Neural progenitor cell (in vitro differentiated cells): ENCODE measurements around the gene LY86.

Experiments
- EZH2 ChIP-seq: fragments of 200-600 bp; sonication (generic); IDR thresholded peaks from 2 replicates; pipeline ENCODE4 v1.6.1; 2017; ENCODE audit warnings: antibody characterized with exemption, mild to moderate bottlenecking, moderate library complexity
- EZH2phosphoT487 ChIP-seq: fragments of 200-600 bp; sonication (generic); IDR thresholded peaks from 2 replicates; pipeline ENCODE4 v1.6.1; 2017; ENCODE audit warnings: antibody characterized with exemption
- TF ChIP-seq, protein P1 (sequence below): fragments of 200-600 bp; sonication (generic); IDR thresholded peaks from 2 replicates; pipeline ENCODE4 v1.5.1; 2017; ENCODE audit warnings: antibody characterized with exemption, mild to moderate bottlenecking

DNA sequence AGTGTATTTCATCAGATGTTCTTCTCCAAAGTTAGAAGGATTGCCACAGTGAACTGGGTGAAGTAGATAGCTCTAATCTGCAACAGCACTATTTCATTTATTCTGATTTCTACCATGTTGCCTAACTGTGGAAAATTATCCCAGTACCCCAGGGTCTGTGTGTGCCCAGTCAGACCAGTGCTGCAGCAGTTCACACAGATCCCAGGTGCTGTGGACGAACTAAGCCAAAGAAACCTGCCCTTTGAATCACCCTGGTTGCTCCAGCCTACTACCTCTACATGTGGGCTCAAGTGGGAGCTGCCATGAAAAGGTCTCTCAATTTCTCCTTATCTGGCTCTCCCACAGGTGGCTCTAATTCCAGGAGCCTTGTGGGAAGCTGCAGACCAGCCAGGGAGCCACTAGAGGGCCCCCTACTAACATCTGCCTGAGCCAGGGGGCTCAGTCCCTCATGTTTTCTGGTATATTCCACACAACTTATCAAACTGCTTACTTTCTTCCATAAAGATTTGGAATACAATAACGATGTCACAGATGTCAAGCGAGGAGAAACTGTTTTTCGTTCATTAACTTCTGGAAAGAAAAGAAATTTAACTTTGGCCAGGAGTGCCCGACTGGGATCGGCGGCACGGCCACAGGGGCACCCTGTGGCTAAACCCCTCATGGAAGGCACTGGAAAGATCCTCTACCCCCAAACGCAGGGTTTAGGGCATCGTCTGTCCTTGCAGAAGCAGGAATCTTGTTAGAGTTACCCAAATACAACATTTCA is 31.6 kb upstream of the LY86 start:
- TF ChIP-seq, protein P1, sequence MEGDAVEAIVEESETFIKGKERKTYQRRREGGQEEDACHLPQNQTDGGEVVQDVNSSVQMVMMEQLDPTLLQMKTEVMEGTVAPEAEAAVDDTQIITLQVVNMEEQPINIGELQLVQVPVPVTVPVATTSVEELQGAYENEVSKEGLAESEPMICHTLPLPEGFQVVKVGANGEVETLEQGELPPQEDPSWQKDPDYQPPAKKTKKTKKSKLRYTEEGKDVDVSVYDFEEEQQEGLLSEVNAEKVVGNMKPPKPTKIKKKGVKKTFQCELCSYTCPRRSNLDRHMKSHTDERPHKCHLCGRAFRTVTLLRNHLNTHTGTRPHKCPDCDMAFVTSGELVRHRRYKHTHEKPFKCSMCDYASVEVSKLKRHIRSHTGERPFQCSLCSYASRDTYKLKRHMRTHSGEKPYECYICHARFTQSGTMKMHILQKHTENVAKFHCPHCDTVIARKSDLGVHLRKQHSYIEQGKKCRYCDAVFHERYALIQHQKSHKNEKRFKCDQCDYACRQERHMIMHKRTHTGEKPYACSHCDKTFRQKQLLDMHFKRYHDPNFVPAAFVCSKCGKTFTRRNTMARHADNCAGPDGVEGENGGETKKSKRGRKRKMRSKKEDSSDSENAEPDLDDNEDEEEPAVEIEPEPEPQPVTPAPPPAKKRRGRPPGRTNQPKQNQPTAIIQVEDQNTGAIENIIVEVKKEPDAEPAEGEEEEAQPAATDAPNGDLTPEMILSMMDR: peak; percentile 98
- TF ChIP-seq EZH2: no peak
- no peak for TF ChIP-seq EZH2phosphoT487
